ENCODE measurements around the gene RHOH.
"Not testable (repeated sequence)": the region's sequence is repeated elsewhere in the genome, so short reads cannot be mapped to it uniquely, and the experiment has no call there.

Gene RHOH

GRCh38 chr4:40288566-40288965 lies 91.7 kb downstream of the RHOH start:
- in situ Hi-C loops (cut with HindIII; ENCODE audit: low pct_unique_long_range_greater_than_20kb, low sequenced_read_pairs): no loop called here
- no peak for TF ChIP-seq JUND (IDR thresholded peaks at IDR 0.05; ENCODE audit: low read depth)
- no peak for DNase-seq (ENCODE audit: low read depth in 1 of 2, low spot score in 1 of 2)

- in situ Hi-C loops (cut with HindIII; ENCODE audit: low pct_unique_long_range_greater_than_20kb, low sequenced_read_pairs): no loop called here
- no peak for DNase-seq (ENCODE audit: low read depth in 1 of 2, low spot score in 1 of 2)
- no peak for TF ChIP-seq JUND (IDR thresholded peaks at IDR 0.05; ENCODE audit: low read depth)
Observed at GRCh38 chr4:40289366-40290188, 92.7 kb downstream of the RHOH start.

GRCh38 chr4:40290611-40291186 lies 93.9 kb downstream of the RHOH start:
- DNase-seq (ENCODE audit: low read depth in 1 of 2, low spot score in 1 of 2); in situ Hi-C loops (cut with HindIII; ENCODE audit: low pct_unique_long_range_greater_than_20kb, low sequenced_read_pairs): not testable (repeated sequence)

GRCh38 chr4:40292313-40292759 lies 95.5 kb downstream of the RHOH start:
- no peak for DNase-seq (ENCODE audit: low read depth in 1 of 2, low spot score in 1 of 2)
- no peak for TF ChIP-seq JUND (IDR thresholded peaks at IDR 0.05; ENCODE audit: low read depth)

GRCh38 chr4:40294339-40294738 lies 97.5 kb downstream of the RHOH start:
- no peak for DNase-seq (ENCODE audit: low read depth in 1 of 2, low spot score in 1 of 2)
- no peak for TF ChIP-seq JUND (IDR thresholded peaks at IDR 0.05; ENCODE audit: low read depth)
- in situ Hi-C loops (cut with HindIII; ENCODE audit: low pct_unique_long_range_greater_than_20kb, low sequenced_read_pairs): no loop called here

More at GRCh38 chr4:40292313-40292759, 95.5 kb downstream of the RHOH start:
- in situ Hi-C loops (cut with HindIII; ENCODE audit: low pct_unique_long_range_greater_than_20kb, low sequenced_read_pairs): no loop called here

- DNase-seq (ENCODE audit: low read depth in 1 of 2, low spot score in 1 of 2); in situ Hi-C loops (cut with HindIII; ENCODE audit: low pct_unique_long_range_greater_than_20kb, low sequenced_read_pairs): not testable (repeated sequence)
Observed at GRCh38 chr4:40295030-40295429, 98.2 kb downstream of the RHOH start.

- in situ Hi-C loops (cut with HindIII; ENCODE audit: low pct_unique_long_range_greater_than_20kb, low sequenced_read_pairs): no loop called here
- no peak for TF ChIP-seq JUND (IDR thresholded peaks at IDR 0.05; ENCODE audit: low read depth)
Observed at GRCh38 chr4:40295572-40295971, 98.7 kb downstream of the RHOH start.

More at GRCh38 chr4:40295572-40295971, 98.7 kb downstream of the RHOH start:
- DNase-seq (ENCODE audit: low read depth in 1 of 2, low spot score in 1 of 2): no peak
